ENCODE data around the gene CKLF.

Gene CKLF

GRCh38 chr16:66507731-66508239 is 44.6 kb upstream of the CKLF start:
- Histone ChIP-seq H3F3A (ENCODE audit: insufficient read depth) (no peaks in the 10 kb centered on the region), H4K20me1 (ENCODE audit: low read depth, low read length) (no peaks in the 10 kb centered on the region), H3K79me2 (ENCODE audit: insufficient read depth, low read length) (no peaks in the 10 kb centered on the region), H3K9me3 (ENCODE audit: insufficient read depth, low read length) (no peaks in the 10 kb centered on the region), H3K4me2 (ENCODE audit: low read depth, low read length, poor library complexity, severe bottlenecking) (no peak overlapping the region), H3K4me3 (ENCODE audit: insufficient read depth, low read length, poor library complexity, severe bottlenecking) (no peak overlapping the region), H3K27me3 (ENCODE audit: low read length) (0 out of 2 replicates have a peak, but pooled peaks cover 4% of the 10 kb centered on the region), H3K9ac (ENCODE audit: low read length) (no peak overlapping the region), H2AFZ (ENCODE audit: low read depth, low read length, severe bottlenecking) (no peak overlapping the region), H3K9me2 (replicated peaks; ENCODE audit: insufficient read depth, low read length) (no peaks in the 10 kb centered on the region), H3K36me3 (ENCODE audit: low read length) (no peaks in the 10 kb centered on the region), H3K27ac (ENCODE audit: low read depth, low read length) (no peak overlapping the region)
- no peak for TF ChIP-seq EZH2phosphoT487 (conservative IDR thresholded peaks at IDR 0.05; ENCODE audit: low read length)
- TF ChIP-seq, protein P1, sequence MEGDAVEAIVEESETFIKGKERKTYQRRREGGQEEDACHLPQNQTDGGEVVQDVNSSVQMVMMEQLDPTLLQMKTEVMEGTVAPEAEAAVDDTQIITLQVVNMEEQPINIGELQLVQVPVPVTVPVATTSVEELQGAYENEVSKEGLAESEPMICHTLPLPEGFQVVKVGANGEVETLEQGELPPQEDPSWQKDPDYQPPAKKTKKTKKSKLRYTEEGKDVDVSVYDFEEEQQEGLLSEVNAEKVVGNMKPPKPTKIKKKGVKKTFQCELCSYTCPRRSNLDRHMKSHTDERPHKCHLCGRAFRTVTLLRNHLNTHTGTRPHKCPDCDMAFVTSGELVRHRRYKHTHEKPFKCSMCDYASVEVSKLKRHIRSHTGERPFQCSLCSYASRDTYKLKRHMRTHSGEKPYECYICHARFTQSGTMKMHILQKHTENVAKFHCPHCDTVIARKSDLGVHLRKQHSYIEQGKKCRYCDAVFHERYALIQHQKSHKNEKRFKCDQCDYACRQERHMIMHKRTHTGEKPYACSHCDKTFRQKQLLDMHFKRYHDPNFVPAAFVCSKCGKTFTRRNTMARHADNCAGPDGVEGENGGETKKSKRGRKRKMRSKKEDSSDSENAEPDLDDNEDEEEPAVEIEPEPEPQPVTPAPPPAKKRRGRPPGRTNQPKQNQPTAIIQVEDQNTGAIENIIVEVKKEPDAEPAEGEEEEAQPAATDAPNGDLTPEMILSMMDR (IDR thresholded peaks at IDR 0.05; ENCODE audit: insufficient read depth, low read length, poor library complexity, severe bottlenecking): no peak

DNA sequence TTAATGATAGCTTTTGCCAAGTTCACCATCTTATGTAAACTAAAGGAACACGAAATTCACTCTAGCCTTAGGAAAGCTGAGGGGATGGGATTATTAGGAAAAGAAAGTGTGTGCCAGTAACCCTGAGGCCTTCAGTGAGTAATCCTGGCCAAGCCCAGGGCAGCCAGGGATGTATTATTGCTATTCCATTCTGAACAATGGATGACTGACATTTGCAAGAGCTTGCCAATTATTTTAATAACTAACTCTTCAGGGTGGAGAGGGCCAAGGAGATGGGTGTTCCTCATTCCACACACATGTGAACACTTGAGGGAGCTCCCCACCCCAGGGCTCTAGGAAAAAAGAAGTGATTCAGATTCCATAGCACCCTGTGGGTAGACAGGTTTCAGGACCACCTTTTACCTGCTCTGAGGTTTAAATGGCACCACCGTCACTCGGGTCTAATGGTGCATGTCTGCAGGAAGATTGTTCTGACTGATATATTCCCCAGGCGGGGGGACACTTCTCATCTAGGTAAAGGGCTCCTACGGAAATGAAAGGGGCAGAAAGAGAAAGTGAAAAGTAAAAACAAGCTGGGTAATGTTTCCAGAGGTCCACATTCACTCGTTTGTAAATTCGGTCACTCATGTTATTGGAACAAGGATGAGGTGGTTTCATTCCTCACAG is 44.0 kb upstream of the CKLF start:
- Histone ChIP-seq H3K36me3 (ENCODE audit: low read length) (no peaks in the 10 kb centered on the region), H3K9ac (ENCODE audit: low read length) (no peak overlapping the region), H2AFZ (ENCODE audit: low read depth, low read length, severe bottlenecking) (no peak overlapping the region), H3K4me3 (ENCODE audit: insufficient read depth, low read length, poor library complexity, severe bottlenecking) (no peak overlapping the region), H3K9me2 (replicated peaks; ENCODE audit: insufficient read depth, low read length) (no peaks in the 10 kb centered on the region), H3K9me3 (ENCODE audit: insufficient read depth, low read length) (no peaks in the 10 kb centered on the region), H3F3A (ENCODE audit: insufficient read depth) (no peaks in the 10 kb centered on the region), H4K20me1 (ENCODE audit: low read depth, low read length) (no peaks in the 10 kb centered on the region), H3K27me3 (ENCODE audit: low read length) (no peaks in the 10 kb centered on the region), H3K79me2 (ENCODE audit: insufficient read depth, low read length) (no peaks in the 10 kb centered on the region), H3K4me2 (ENCODE audit: low read depth, low read length, poor library complexity, severe bottlenecking) (no peak overlapping the region), H3K27ac (ENCODE audit: low read depth, low read length) (no peak overlapping the region)
- TF ChIP-seq EZH2phosphoT487 (conservative IDR thresholded peaks at IDR 0.05; ENCODE audit: low read length): no peak
- TF ChIP-seq, protein P1 (IDR thresholded peaks at IDR 0.05; ENCODE audit: insufficient read depth, low read length, poor library complexity, severe bottlenecking): no peak

DNA sequence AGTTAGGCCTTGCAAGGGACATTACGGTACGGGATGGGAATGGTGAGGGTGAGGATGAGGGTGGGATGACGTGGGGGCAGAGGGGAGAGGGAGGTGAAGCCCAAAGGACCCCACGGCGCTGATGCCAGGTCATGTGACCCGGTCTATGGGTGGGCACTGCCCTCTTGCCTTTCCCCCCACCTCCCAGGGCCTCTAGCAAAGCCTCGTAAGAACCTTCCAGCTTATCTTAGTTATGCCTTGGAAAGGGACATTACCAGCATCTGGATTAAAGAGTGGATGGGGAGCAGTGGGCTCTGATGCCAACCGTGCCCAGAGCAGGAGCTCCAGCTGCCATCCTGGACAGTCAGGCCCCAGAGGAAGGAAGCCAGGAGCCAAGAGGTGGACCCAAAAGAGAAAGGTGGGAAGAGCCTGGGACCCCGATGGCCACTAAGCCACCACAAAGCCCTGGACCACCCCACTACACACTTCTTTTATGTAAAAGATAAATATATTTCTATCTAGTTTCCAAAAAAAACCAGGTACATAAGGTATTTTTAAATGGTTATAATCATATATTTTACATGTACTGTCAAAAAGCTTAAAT is 43.4 kb upstream of the CKLF start:
- no peaks in the 10 kb centered on the region for H3K9me2 ChIP-seq (replicated peaks; ENCODE audit: insufficient read depth, low read length)
- no peak overlapping the region for H3K9ac ChIP-seq (ENCODE audit: low read length)
- H4K20me1 ChIP-seq (ENCODE audit: low read depth, low read length): no peaks in the 10 kb centered on the region
- H2AFZ ChIP-seq (ENCODE audit: low read depth, low read length, severe bottlenecking): no peak overlapping the region
- no peak overlapping the region for H3K4me2 ChIP-seq (ENCODE audit: low read depth, low read length, poor library complexity, severe bottlenecking)
- TF ChIP-seq, protein P1 (IDR thresholded peaks at IDR 0.05; ENCODE audit: insufficient read depth, low read length, poor library complexity, severe bottlenecking): no peak
- TF ChIP-seq EZH2phosphoT487 (conservative IDR thresholded peaks at IDR 0.05; ENCODE audit: low read length): no peak
- no peaks in the 10 kb centered on the region for H3K36me3 ChIP-seq (ENCODE audit: low read length)
- H3F3A ChIP-seq (ENCODE audit: insufficient read depth): no peaks in the 10 kb centered on the region
- H3K27me3 ChIP-seq (ENCODE audit: low read length): no peaks in the 10 kb centered on the region
- no peak overlapping the region for H3K4me3 ChIP-seq (ENCODE audit: insufficient read depth, low read length, poor library complexity, severe bottlenecking)
- no peaks in the 10 kb centered on the region for H3K79me2 ChIP-seq (ENCODE audit: insufficient read depth, low read length)
- no peaks in the 10 kb centered on the region for H3K9me3 ChIP-seq (ENCODE audit: insufficient read depth, low read length)
- H3K27ac ChIP-seq (ENCODE audit: low read depth, low read length): no peak overlapping the region
